Keratinocyte (primary cell): Measurements from ENCODE around the gene ZBED4. TPM values are rescaled to one million over a fixed set of nuclear protein-coding genes. Genes with fewer than 3 reads are reported as not detected.

ENCODE experiments used
- DNase-seq: peaks from one replicate; pipeline ENCODE4 v3.0.0-alpha.2; 2011; ENCODE audit warnings: low read depth, missing footprints, low spot score
- FAIRE-seq: peaks from 2 replicates; lab custom pipeline; 2011; peaks lifted over from hg19 to GRCh38; lab: Jason Lieb, UNC
- H2AFZ ChIP-seq: 2 replicates; pipeline ENCODE4 v1.6.0; 2012; ENCODE audit warnings: low read length, control low read depth, inconsistent platforms; ENCODE audit not compliant: control insufficient read depth
- H3K27ac ChIP-seq: 2 replicates; pipeline ENCODE4 v1.5.1; 2011; ENCODE audit warnings: low read length; ENCODE audit not compliant: control insufficient read depth, insufficient read depth
- H3K27me3 ChIP-seq: 3 replicates; pipeline ENCODE4 v1.6.0; 2011; ENCODE audit warnings: low read length; ENCODE audit not compliant: control insufficient read depth, insufficient read depth; ENCODE audit errors: extremely low read depth
- H3K36me3 ChIP-seq, 2 experiments: 2 replicates in 1 of 2; 3 replicates in 1 of 2; pipeline ENCODE4 v1.5.1; 2011; ENCODE audit warnings: low read length in 2 of 2, mild to moderate bottlenecking in 1 of 2; ENCODE audit not compliant: control insufficient read depth in 2 of 2, insufficient read depth in 2 of 2; ENCODE audit errors: extremely low read depth in 1 of 2
- H3K4me1 ChIP-seq: 3 replicates; pipeline ENCODE4 v1.5.1; 2011; ENCODE audit warnings: low read length; ENCODE audit not compliant: control insufficient read depth, insufficient read depth; ENCODE audit errors: extremely low read depth
- H3K4me2 ChIP-seq: 3 replicates; pipeline ENCODE4 v1.6.0; 2011; ENCODE audit warnings: low read depth, low read length; ENCODE audit not compliant: control insufficient read depth, insufficient read depth; ENCODE audit errors: extremely low read depth
- H3K4me3 ChIP-seq, 3 experiments: fragments of 200-600 bp in 1 of 3; sonication (generic) in 1 of 3; 2 replicates in 2 of 3; 3 replicates in 1 of 3; pipeline ENCODE4 v1.5.1; 2011 to 2016; ENCODE audit warnings: low read length in 3 of 3, mild to moderate bottlenecking in 3 of 3, control low read depth in 2 of 3, inconsistent platforms in 1 of 3, low read depth in 1 of 3, mixed read lengths in 1 of 3, mixed run types in 1 of 3, moderate library complexity in 1 of 3; ENCODE audit not compliant: control insufficient read depth in 2 of 3, insufficient read depth in 2 of 3; ENCODE audit errors: extremely low read depth in 1 of 3
- H3K79me2 ChIP-seq: 2 replicates; pipeline ENCODE4 v1.6.0; 2012; ENCODE audit warnings: low read length; ENCODE audit not compliant: control insufficient read depth, insufficient read depth
- H3K9ac ChIP-seq: 3 replicates; pipeline ENCODE4 v1.6.0; 2011; ENCODE audit warnings: low read length; ENCODE audit not compliant: control insufficient read depth, insufficient read depth; ENCODE audit errors: extremely low read depth
- H3K9me1 ChIP-seq: 3 replicates; pipeline ENCODE4 v1.6.0; 2011; ENCODE audit warnings: low read length; ENCODE audit not compliant: control insufficient read depth, insufficient read depth; ENCODE audit errors: extremely low read depth
- H3K9me3 ChIP-seq: 2 replicates; pipeline ENCODE4 v1.5.1; 2012; ENCODE audit warnings: low read depth, low read length; ENCODE audit not compliant: control insufficient read depth
- H4K20me1 ChIP-seq: 3 replicates; pipeline ENCODE4 v1.6.0; 2011; ENCODE audit warnings: low read length; ENCODE audit not compliant: control insufficient read depth, insufficient read depth; ENCODE audit errors: extremely low read depth
- EZH2 ChIP-seq: IDR thresholded peaks from one replicate; pipeline ENCODE4 v1.6.1; 2012; ENCODE audit warnings: inconsistent platforms, mild to moderate bottlenecking, low read length, moderate library complexity
- dilution Hi-C: fragments of 300-500 bp; cut with MboI; formaldehyde crosslinking; loops from one replicate; pipeline ENCODE4 v1.7.0; 2020; ENCODE audit warnings: low sequenced_read_pairs; ENCODE audit not compliant: extremely low pct_ligation_motif_present
- polyA plus RNA-seq, 5 experiments: library from polyadenylated mRNA; depleted of rRNA in 3 of 5; stranded (reverse) in 3 of 5; stranded (forward) in 1 of 5; unstranded in 1 of 5; fragments of >200 nt; gene quantifications; 1 replicate in 1 of 5; 2 replicates in 3 of 5; 3 replicates in 1 of 5; pipeline versions ENCODE4 v1.2.1 to v1.2.3, GENCODE V29; 2011 to 2012; ENCODE audit warnings: missing spikeins in 2 of 5, low read depth in 1 of 5, low replicate concordance in 1 of 5
- TF ChIP-seq, protein P1 (sequence below), 3 experiments: IDR thresholded peaks in 1 of 3; conservative IDR thresholded peaks in 1 of 3; optimal IDR thresholded peaks in 1 of 3; 2 replicates in 2 of 3; 3 replicates in 1 of 3; pipeline versions ENCODE3 to v1.5.1; 2011; ENCODE audit warnings: low read length in 3 of 3, mild to moderate bottlenecking in 3 of 3, moderate library complexity in 2 of 3, control low read depth in 1 of 3, inconsistent platforms in 1 of 3; ENCODE audit not compliant: insufficient read depth in 2 of 3; ENCODE audit errors: extremely low read depth in 1 of 3

ZBED4 gene
- polyA plus RNA-seq, 1 donor (not counting 4 experiments of a cell fraction or from before 2014, with no cell fraction given) = 7.1 TPM

DNA sequence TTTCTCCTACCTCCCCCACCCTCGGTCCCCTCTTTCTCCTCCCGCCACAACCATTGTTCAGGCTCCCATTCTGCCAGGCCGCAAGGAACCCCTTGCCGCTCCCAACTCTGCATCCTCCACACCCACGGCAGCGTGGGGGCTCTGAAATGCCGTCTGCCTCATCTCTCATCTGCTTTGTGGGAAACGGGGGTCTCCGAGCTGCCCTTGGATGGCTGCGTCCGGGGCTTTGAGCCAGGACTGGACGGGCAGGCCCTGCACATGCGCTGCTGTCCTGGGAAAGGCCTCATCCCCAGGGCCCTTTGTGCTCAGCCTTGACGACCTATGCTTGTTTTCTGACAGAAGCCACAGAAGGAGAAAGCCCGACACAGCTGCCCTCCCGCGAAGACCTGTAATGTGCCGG lies 73.3 kb downstream of the ZBED4 start:
- Histone ChIP-seq H3K4me1 (peaks cover 9% of the 10 kb centered on the region), H4K20me1 (no peaks in the 10 kb centered on the region), H2AFZ (no peak overlapping the region), H3K27ac (no peak overlapping the region), H3K4me3 (no peak overlapping the region), H3K36me3 (peaks cover 0 to 21% of the 10 kb centered on the region in 2 experiments), H3K27me3 (peaks cover 8% of the 10 kb centered on the region), H3K9me3 (no peaks in the 10 kb centered on the region), H3K4me2 (no peak overlapping the region), H3K9me1 (no peaks in the 10 kb centered on the region), H3K79me2 (no peaks in the 10 kb centered on the region), H3K9ac (no peak overlapping the region)
- FAIRE-seq = no peak
- dilution Hi-C loops = no loop called here
- no peak for DNase-seq
- TF ChIP-seq, protein P1, sequence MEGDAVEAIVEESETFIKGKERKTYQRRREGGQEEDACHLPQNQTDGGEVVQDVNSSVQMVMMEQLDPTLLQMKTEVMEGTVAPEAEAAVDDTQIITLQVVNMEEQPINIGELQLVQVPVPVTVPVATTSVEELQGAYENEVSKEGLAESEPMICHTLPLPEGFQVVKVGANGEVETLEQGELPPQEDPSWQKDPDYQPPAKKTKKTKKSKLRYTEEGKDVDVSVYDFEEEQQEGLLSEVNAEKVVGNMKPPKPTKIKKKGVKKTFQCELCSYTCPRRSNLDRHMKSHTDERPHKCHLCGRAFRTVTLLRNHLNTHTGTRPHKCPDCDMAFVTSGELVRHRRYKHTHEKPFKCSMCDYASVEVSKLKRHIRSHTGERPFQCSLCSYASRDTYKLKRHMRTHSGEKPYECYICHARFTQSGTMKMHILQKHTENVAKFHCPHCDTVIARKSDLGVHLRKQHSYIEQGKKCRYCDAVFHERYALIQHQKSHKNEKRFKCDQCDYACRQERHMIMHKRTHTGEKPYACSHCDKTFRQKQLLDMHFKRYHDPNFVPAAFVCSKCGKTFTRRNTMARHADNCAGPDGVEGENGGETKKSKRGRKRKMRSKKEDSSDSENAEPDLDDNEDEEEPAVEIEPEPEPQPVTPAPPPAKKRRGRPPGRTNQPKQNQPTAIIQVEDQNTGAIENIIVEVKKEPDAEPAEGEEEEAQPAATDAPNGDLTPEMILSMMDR (optimal IDR thresholded peaks at IDR 0.05 in 1 of 3, IDR thresholded peaks at IDR 0.05 in 1 of 3, conservative IDR thresholded peaks at IDR 0.05 in 1 of 3; ENCODE audit: extremely low read depth in 1 of 3, insufficient read depth in 2 of 3, low read length in 3 of 3) = no peak
- TF ChIP-seq EZH2 = no peak

DNA sequence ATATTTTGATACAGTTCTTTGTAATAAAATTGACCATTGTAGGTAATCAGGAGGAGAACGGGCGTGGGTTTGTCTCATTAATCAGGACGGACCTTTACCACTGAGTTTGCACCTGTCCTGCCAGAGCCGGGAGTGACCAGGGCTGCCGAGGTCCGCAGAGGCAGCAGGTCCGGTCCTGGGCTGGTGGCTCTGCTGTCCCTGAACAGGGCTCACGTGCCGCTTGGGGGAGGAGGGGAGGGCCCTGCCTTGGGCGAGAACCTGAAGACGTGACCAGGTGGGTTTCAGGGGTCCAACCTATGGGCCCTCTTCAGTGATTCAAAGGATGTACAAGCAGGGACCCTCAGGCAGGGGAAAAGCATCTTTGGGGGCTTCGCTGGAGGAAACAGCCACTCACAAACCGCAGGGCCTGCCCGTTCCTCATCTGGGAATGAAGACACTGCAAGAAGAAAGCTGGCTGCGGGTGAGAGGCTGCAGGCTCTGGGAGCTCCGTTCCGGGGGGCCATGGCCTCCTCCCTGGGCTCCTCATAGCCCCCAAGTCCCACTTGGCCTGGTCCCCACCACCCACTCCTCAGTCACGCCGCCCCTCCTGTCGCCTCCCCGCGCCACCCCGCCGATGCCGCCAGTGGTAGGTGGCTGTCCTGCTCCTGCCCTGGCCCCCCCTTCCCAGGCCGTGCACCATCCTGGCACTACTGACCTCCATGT lies 74.0 kb downstream of the ZBED4 start:
- DNase-seq (no peak), FAIRE-seq (no peak)
- Histone ChIP-seq H3K4me2 (no peak overlapping the region), H3K27me3 (peaks cover 8% of the 10 kb centered on the region), H3K9me1 (no peaks in the 10 kb centered on the region), H3K4me3 (no peak overlapping the region), H3K79me2 (no peaks in the 10 kb centered on the region), H2AFZ (no peak overlapping the region), H4K20me1 (no peaks in the 10 kb centered on the region), H3K27ac (no peak overlapping the region), H3K4me1 (peaks cover 9% of the 10 kb centered on the region), H3K9ac (no peak overlapping the region), H3K9me3 (no peaks in the 10 kb centered on the region), H3K36me3 (peaks cover 0 to 18% of the 10 kb centered on the region in 2 experiments)
- dilution Hi-C loops = no loop called here
- TF ChIP-seq, protein P1 (optimal IDR thresholded peaks at IDR 0.05 in 1 of 3, IDR thresholded peaks at IDR 0.05 in 1 of 3, conservative IDR thresholded peaks at IDR 0.05 in 1 of 3; ENCODE audit: extremely low read depth in 1 of 3, insufficient read depth in 2 of 3, low read length in 3 of 3) = no peak
- TF ChIP-seq EZH2 = no peak
